ENCODE results near the gene ANLN.
"Not testable (repeated sequence)": the region's sequence is repeated elsewhere in the genome, so short reads cannot be mapped to it uniquely, and the experiment has no call there.

ANLN gene

DNA sequence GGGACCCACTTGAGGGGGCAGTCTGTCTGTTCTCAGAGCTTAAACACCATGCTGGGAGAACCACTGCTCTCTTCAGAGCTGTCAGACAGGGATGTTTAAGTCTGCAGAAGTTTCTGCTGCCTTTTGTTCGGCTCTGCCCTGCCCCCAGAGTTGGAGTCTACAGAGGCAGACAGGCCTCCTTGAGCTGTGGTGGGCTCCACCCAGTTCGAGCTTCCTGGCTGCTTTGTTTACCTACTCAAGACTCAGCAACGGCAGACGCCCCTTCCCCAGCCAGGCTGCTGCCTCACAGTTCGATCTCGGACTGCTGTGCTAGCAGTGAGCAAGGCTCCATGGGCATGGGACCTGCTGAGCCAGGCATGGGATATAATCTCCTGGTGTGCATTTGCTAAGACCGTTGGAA lies 11.1 kb upstream of the ANLN start:
- DNase-seq: not testable (repeated sequence)

GRCh38 chr7:36379831-36380504 lies 9.7 kb upstream of the ANLN start:
- DNase-seq: no peak

GRCh38 chr7:36381056-36381455 lies 8.6 kb upstream of the ANLN start:
- DNase-seq: no peak

DNA sequence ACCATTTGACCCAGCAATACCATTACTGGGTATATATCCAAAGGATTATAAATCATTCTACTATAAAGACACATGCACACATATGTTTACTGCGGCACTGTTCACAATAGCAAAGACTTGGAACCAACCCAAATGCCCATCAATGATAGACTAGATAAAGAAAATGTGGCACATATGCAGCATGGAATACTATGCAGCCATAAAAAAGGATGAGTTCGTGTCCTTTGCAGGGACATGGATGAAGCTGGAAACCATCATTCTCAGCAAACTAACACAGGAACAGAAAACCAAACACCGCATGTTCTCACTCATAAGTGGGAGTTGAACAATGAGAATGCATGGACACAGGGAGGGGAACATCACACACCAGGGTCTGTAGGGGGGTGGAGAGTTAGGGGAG lies 6.4 kb upstream of the ANLN start:
- DNase-seq: not testable (repeated sequence)

- not testable (repeated sequence) for DNase-seq
Measured at GRCh38 chr7:36385646-36386045, 4.0 kb upstream of the ANLN start.

- DNase-seq: no peak
Measured at GRCh38 chr7:36387435-36388231, 2.0 kb upstream of the ANLN start.

DNA sequence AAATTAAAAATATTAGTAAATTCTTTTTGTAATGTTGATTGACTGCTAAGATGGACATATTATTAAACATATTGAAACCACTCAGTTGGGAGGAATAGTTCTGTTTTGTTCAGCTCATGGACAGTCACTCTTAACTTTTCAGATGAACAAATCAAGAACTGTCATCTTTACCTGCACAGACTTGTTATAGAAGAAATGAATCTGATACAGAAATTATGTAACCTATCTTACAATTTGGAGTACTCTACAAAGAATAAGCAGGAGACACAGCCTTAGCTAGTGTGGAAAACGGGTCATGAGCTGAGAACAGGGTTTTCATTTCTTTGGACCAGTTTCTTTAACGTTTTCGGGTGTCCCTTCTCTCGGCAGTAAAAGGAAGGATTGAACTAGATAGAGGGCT lies 1.2 kb upstream of the ANLN start:
- DNase-seq: no peak

- no peak for DNase-seq
Measured at GRCh38 chr7:36390199-36391090, 783 bp downstream of the ANLN start.

DNA sequence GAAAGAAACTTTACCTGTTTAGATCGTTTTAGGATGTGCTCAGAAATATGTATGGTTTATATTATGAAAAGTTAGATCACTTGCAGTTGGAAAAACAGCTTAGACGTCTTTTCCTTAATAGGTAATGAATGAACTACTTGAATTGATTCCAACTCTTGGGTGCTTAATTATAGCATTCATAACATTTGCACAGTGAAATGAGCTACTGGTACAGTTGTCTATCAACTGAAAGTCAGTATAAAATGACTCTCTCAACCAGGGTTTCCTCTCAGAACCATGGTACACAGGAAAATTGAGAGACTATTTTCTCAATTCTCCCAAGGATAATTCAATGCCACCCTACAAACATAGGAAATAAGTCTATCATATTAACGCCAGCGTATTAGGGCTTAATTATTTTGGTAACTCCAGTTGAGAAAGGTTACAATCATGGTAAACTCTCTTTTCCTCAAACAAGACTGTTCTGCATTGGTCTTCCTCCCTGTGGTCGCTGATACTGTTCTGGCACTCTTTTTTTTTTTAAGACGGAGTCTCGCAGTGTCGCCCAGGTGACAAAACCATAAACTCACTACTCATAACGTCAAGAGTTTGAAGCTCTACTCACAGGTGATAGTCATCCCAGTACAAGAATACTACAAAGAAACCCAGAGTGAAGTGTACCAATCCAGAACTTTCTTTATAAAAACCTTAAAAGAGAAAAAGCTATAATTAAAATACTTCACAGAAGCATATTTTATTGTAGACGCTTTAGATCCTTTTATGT lies 2.0 kb downstream of the ANLN start:
- DNase-seq: no peak

DNA sequence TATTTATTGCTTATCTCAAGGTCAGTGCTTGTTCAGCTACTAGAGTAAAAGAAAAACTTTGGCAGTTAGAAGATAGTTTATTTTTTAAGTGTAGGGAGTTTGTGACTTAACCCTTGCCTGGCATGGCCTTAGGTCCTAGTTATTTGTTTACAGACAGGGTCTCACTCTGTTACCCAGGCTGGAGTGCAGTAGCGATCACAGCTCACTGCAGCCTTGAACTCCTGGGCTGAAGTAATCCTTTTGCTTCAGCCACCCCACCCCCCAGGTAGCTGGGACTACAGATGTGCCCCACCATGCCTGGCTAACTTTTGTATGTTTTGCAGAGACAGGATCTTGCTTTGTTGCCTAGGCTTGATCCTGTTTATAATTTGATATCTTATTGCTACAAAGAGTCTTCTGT lies 4.2 kb downstream of the ANLN start:
- no peak for DNase-seq

GRCh38 chr7:36395171-36395894 lies 5.7 kb downstream of the ANLN start:
- no peak for DNase-seq

- no peak for DNase-seq
Measured at GRCh38 chr7:36396150-36396549, 6.5 kb downstream of the ANLN start.

DNA sequence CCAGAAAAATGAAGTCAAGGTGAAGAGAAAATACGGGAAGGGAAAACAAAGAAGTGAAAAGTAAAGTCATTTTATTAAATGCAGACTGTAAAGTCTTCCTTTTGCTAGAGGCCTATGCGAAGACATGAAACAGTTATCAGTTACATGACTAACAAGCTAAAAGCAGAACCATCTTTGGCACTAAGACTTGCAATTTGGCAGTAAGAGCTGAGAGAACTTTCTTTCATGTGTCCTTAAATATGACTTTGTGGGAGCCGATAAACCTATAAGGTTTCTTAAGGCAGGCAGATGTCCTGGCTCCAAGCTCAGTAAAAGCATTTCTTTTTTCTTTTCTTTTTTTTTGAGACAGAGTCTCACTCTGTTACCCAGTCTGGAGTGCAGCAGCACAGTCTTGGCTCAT lies 10.4 kb downstream of the ANLN start:
- DNase-seq: no peak

DNA sequence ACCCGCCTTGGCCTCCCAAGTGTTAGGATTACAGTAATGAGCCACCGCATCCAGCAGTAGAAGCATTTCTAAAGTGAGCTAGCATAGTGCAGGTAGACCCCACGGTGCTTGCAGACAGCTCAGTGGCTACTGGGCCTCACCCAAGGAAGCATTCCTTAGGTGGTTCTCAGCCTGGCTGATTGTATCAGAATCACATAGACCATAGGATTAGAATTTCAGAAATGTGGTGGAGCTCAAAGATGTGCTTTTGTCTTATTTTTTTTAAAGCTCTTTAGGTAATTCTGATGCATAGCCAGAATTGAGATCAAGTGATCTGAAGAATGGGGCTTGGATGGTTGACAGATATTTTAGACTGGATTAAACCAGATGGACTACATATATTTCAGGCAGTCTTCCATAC lies 10.9 kb downstream of the ANLN start:
- DNase-seq: no peak

DNA sequence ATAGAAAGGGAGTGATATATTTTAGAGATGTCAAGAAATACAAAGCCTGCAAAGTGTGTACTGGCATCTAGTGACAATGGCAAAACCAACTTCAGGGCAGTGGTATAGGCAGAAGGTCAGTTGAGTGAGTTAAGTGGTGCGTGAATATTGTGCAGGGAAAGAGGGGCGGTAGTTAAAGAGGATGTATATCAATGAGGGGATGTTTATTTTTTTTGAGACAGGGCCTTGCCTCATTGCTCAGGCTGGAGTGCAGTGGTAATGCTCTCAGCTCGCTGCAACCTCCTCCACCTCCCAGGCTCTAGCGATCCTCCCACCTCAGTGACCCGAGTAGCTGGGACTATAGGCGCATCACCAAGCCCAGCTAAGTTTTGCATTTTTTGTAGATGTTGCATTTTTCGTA lies 13.8 kb downstream of the ANLN start:
- no peak for DNase-seq

- no peak for DNase-seq
Measured at GRCh38 chr7:36404639-36405408, 15.2 kb downstream of the ANLN start.

GRCh38 chr7:36405409-36405803 lies 15.7 kb downstream of the ANLN start:
- no peak for DNase-seq

- DNase-seq: peak; percentile 79 to 93
Measured at GRCh38 chr7:36406156-36406555, 16.5 kb downstream of the ANLN start.

GRCh38 chr7:36407636-36408550 lies 18.2 kb downstream of the ANLN start:
- peak in 1 of 2 donors; percentile 23 for DNase-seq

GRCh38 chr7:36408589-36408988 lies 18.9 kb downstream of the ANLN start:
- peak in 1 of 2 donors; percentile 51 for DNase-seq

All from hippocampal formation (tissue), 2 donors.